CD4-positive, alpha-beta T cell treated with Interleukin-17A for 1 hour (primary cell): ENCODE data around the gene SLC24A4.

Source experiments
- DNase-seq: peaks from one replicate; pipeline ENCODE4 v3.0.0-alpha.2; 2020

SLC24A4 gene

DNA sequence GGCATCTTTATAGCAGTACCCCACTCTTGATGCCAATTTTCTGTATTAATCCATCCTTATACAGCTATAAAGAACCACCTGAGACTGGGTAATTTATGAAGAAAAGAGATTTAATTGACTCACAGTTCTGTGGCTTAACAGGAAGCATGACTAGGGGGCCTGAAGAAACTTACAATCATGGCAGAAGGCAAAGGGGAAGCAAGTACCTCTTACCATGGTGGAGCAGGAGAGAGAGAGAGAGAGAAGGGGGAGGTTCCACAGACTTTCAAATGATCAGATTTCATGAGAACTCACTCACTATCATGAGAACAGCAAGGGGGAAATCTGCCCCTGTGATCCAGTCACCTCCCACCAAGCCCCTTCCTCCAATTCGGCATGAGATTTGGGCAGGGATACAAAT is 84.4 kb downstream of the SLC24A4 start:
- DNase-seq, result peak; percentile 14

DNA sequence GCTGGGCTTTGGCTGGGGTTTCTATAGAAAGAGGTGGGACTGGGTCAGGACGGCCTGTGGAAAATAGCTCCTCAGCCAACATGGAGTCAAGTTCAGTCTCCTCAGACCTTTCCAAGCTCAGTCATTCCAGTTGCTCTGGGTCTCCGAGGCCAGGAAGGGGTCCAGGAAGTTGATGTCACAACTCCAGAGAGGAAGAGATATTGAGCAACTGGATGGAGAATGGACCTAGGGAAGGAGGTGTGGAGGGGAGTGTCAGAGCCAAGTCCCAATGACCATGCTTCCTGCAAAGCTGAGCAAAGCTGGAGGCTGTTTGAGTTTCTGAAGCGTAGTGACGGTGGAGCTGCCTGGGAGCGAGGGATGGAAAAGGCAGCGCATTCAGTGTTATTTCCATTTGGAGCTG is 86.1 kb downstream of the SLC24A4 start:
- DNase-seq, result no peak

DNA sequence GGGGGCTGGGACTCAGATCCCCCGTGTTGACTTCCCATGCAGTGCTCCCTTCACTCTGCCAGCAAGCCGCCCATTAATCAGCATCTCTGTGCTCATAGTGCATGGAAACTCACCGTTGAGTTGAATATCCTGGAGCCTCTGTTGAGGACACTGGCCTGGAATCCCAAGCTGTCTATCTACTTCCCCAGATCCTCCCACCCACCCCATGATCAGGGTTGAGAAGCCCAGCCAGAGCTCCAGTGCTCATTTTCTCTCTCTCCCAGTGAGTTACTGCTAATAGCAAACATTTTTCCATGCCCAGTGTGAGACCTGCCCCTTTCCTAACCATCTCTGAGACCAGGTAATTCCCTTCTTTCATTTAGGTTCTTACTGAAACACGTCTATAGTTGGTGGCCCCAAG is 88.2 kb downstream of the SLC24A4 start:
- no peak for DNase-seq

DNA sequence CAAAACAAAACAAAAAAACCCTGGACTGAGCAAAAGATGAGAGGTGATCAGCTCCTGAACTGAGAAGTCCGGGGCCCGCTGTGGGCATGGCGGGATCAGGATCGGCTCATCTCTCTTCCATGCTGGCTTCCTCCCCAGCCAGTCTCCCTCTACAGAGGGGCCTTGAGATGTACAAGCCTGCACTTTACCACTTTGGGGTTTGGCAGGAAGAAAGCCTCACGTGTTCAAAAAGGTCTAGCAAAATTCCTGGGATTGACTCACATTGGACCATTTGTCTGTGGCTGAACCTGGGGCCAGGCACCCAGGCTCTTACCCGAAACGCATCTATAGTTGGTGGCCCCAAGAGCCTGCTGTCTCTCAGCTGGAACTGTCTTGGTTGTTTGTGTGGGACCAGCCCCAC is 89.0 kb downstream of the SLC24A4 start:
- DNase-seq, result no peak

DNA sequence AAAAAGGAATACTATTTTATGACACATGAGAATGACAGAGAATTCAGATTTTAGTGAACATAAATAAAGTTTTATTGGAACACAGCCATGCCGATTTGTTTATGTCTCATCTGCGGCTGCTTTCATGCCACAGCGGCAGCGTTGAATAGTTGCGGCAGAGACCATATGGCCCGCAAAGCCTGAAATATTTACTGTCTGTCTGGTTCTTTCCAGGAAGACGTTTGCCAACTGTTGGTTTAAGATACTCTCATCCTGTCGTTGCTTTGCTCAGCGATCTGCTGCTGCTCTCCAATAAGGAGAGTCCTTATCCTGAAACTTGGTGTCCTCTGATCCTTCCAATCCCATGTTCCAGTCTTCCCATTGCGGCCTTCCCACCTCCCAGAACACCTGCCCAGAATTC is 89.9 kb downstream of the SLC24A4 start:
- no peak for DNase-seq

DNA sequence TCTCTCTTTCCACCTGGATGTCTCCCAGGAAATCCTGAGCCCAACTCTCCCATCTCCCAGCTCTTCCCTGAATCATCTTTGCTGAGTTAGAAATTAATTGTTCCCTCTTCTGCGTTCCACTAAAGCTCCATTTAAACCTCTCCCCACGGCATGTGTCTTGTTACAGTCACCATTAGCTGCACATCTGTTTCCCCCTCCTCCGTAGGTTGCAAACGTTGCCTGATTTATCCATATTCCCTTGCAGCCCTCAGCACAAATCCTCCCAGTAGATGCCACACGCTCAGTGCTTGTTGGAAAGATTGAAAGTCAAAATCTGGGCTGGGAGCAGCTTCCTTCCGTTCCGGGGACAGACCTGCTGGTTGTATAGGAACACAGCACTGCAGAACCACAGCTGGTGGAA is 90.4 kb downstream of the SLC24A4 start:
- DNase-seq, result no peak

DNA sequence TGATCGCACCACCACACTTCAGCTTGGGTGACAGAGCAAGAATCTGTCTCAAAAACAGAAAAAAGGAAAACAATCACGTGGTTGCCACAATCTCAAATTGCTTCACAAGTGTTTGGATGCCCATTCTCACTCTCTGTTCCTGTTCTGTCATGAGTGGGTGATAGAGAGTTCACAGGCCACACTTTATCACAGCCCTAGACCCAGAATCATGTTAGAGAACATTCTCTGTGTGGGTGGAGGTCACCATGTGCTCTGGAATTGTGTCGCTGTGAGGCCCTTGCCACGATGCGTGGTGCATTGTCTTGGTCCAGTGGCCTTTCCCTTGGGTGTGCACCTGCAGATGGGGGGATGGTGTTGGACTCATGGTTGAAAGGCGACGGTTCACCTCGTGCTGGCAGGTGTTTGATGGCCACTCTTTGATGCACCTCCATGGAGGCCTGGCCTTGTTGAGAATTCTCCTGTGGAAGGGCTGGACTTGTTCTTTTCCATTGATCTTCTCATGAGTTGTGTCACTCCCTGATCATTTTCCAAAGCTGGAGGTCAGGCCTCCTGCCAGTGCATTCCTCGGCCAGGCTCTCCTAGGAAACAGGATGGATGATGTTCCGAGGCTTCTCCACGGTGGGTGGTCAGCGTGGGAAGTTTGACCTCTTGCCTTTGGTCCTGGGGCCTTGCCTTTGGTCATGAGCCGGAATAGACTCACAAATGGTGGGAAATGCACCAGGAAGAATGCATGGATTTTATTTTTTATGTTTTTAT is 91.9 kb downstream of the SLC24A4 start:
- no peak for DNase-seq

DNA sequence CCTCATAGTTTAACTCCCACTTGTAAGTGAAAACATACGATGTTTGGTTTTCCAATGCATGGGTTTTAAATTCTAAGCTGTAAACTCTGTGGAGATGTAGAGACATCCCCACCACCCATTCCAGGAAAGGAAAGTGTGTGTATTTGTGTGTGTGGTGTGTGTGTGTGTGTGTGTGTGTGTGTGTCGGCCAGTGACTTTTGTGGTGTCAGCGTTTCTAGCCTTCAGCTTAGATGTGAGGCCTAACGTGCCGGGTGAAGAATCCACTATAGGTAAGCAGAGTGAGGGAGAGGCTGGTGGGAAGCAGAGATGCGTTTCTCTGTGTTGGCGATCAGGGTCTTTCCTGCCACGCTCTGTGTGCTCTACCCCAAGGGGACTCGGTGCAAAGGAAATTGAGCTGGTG is 93.0 kb downstream of the SLC24A4 start:
- no peak for DNase-seq

DNA sequence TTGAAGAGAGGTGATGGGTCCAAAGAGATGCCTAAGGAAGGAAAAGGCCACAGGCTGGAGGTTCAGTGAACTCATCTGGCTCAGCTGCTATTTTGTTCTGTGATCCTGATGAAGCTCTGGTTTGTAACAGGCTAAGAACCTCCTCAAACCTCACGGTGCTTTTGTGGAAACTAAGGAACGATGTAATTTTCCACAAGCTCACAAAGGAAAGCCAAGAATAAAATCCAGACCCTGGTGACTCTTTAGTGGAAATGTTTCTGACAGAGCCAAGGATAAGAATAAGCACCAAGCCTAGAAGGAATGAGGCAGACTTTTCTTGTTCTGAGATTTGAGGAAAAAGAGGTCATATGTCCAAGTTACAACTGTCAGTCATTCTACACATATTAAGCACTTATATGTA is 93.6 kb downstream of the SLC24A4 start:
- DNase-seq, result no peak

DNA sequence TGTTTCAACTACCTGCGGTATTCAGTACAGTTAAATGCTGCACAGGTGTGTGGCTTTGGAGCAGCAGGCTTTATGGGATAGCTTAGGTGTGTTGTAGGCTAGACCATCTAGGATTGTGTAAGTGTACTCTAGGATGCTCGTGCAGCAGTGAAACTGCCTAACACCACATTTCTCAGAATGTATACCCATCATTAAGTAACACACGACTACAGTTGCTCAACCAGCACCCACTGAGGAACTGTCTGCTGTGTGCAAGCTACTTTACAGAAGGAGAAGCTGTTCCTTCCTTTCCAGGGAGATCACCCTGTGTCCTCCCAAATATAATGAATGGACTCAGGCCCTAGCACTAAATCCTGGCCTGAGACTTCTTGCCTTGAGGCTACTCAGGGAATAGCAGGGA is 94.8 kb downstream of the SLC24A4 start:
- peak; percentile 10 for DNase-seq

DNA sequence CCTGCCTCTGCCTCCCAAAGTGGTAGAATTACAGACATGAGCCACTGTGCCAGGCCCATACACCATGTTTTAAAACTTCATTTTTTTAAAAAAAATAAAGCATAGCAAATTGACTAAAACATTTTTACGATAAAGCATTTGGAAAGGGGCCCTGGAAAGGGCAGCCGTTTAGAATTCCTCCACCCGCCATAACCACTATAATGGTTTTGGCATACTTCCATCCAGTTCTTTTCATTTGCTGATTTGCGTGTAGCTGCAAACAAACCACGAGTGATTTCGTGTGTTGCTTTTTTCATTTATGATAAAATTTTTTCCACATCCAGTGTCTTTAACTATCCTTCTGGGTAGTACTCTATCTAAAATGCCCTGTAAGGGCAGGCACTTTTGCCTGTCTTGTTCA is 98.8 kb downstream of the SLC24A4 start:
- no peak for DNase-seq

DNA sequence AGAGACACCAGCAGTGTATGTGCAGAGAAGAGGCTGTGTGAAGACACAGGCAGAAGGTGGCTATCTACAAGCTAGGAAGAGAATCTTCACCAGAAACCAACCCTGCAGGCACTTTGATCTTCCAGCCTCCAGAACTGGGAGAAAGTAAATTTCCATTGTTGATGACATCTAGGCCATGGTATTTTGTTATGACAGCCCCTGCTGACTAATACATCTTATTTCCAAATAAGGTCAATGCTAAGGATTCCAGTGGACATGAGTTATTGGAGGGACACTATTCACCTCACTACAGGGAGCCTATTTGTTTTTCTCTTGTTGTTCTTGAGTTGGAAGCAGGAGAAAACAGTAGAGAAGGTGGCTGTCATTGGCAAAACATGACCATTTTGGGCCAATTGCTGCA is 102.1 kb downstream of the SLC24A4 start:
- no peak for DNase-seq

DNA sequence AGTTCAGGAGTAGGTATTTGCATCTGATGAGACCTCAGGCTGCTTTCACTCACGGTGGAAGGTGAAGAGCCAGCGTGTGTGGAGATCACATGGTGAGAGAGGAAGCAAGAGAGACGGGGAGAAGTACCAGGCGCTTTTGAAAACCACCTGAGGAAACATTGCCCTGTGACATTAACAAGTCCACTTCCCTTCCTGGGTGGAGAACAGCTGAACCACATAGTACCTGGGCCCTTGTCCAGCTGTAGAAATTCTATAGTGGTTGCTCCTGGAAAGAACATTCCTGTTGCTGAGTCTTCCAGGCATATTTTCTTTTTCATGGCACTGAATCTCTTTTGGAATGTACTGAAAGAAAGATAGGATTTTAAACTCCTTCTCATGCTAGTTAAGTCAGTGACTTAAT is 103.3 kb downstream of the SLC24A4 start:
- no peak for DNase-seq

DNA sequence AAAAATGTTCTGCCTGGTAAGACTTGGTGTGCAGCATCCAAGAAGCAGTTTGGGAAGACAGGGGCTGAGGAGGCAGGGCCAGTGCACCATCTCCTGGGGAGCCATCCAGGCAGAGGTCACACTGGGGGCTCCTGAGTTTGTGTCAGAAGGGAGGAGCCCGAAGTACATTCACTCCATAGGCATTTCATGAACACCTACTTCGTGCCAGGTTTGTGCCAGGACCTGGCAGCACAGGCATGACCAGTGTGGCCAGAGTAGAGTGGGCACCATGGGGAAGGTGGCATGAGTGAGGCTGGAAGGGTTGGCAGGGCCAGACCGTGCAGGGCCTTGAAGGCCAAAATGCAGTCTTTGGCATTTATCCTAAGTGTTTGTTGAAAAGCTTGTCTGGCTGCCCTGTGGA is 104.1 kb downstream of the SLC24A4 start:
- no peak for DNase-seq

DNA sequence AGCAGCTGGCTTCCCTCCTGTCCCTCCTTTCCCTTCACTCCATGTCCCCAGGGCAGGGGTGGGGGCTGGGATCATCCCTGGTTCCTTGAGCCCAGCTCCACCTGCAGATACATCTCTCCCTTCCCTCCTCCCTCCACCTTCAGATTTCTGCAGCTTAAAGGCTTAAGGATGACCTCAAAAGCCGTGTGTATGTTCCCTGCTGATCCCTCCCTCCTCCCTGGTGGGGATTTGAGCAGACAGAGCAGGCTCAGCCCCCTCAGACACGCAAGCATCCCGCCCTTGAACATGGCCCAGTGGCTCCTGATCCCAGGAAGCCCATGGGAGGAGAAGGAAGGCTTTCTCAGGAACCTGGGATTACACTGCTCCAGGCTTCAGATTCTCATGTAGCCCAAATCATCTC is 107.7 kb downstream of the SLC24A4 start:
- DNase-seq, result no peak

DNA sequence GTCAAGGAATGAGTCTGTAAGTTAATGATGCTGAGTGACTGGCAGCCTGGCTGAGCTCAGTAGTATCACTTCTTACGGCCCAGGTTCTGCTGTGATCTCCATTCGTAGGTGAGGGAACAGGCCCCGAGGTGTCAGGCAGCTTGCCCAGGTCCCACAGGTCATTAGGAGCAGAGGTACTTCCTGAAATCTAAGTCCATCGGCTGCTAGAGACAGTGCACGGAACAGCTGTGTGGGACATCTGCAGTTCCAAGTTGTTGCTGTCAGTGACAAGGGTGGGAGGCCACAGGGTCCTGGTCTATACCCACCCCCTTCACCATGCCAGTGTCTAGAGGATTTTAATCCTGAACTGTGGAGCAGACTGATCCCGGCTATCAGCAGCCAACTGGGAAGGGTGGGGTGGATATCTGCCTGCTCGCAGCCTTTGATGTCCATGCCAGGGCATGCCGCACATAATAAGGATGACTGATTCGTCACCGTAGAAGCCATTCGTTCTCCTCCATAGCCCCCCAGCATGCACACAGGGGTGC is 108.3 kb downstream of the SLC24A4 start:
- no peak for DNase-seq

DNA sequence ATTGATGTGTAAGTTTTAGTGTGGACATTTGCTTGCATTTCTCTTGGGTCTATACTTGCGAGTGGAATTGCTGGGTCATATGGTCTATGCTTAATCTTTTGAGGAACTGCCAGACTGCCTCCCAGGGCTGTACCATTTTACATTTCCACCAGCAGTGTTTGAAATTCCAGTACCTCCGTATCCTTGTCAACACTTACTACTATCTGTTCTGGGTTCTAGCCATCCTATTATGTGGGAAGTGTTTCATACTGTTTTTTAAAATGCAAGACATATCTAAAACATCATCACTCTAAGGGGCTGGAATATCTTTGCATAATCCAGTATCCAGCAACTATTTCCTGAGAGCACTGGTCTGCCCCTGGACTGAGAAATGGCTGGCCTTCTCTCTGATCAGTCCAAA is 110.4 kb downstream of the SLC24A4 start:
- no peak for DNase-seq

DNA sequence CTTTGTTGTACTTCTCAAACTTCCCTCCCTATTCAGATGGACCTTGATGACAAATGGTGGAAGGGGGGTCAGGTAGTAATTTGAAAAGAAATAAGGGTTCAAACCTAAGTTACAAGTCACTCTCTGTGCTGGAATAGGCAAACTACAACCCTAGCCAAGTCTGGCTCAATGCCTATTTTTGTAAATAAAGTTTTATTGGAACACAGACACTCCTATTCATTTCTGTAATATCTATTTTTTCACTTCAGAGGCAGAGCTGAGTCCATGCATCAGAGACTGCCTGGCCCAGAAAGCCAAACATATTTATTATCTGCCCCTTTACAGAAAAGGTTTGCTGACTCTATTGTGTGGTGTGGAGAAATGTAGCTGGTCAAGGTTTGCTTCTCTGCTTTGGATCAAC is 112.2 kb downstream of the SLC24A4 start:
- DNase-seq, result no peak

DNA sequence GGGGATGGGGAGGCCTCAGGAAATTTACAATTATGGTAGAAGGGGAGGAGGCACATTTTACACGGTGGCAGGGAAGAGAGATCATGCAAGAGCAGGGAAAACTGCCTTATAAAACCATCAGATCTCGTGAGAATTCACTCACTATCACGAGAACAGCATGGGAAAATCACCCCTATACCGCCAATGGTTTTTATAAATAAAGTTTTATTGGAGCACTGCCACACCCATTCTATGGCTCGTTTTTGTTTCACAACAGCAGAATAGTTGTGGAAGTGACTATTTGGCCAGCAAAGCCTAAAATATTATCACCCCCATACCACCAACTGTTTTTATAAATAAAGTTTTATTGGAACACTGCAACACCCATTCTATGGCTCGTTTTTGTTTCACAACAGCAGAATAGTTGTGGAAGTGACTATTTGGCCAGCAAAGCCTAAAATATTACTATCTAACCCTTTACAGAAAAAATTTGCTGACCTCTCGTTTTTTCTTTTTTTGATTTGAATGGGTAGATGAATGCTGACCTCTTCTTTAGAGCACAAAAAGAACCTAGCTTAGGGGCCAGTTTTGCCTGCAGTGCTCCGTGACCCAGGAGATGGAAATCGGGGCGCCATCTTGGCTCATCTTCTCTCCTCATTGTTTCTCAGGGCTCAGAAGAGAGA is 113.3 kb downstream of the SLC24A4 start:
- DNase-seq, result no peak

DNA sequence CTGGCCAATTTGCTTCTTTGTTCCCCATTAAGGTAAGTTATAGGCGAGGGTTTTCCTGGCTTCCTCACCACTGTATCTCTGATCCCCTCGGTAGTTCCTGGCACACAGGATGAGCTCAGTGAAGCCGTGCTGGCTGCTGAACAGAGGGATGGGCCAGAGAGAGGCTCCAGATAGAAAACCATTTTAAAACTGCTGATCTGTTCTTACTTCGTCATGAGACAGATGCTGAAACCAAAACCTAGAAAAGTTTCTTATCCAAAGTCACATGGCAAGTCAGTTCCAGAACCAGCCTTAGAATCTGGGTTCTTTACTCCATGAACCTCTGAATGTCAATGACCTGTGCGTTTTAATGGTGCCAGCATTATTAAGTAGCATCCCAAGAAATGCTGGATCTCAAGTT is 114.3 kb downstream of the SLC24A4 start:
- DNase-seq, result no peak

DNA sequence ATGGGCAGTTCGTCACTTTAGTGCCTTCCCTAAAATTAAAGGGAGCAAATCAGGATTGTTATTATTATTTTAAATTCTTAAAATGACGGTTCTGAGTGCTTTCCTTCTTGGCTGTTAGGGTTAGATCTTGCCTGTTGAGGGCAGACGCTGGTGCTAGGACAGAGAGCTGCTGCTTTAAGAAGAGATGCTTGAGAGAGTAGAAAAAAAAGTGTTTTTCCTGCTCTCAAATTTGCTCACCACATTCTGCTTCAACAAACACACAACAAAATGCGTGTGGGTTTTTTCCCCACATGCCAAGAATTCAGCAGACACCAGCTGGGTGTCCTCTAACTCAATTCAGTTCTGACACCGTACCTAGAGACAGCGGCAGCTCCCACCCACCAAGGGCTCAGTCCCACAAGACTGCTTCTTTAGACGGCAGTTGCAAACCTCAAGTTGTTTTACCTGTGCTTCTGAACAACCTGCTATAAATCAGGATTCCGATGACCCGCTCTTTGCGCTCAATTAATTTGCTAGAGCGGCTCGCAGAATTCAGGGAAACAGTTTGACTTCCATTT is 114.8 kb downstream of the SLC24A4 start:
- no peak for DNase-seq

DNA sequence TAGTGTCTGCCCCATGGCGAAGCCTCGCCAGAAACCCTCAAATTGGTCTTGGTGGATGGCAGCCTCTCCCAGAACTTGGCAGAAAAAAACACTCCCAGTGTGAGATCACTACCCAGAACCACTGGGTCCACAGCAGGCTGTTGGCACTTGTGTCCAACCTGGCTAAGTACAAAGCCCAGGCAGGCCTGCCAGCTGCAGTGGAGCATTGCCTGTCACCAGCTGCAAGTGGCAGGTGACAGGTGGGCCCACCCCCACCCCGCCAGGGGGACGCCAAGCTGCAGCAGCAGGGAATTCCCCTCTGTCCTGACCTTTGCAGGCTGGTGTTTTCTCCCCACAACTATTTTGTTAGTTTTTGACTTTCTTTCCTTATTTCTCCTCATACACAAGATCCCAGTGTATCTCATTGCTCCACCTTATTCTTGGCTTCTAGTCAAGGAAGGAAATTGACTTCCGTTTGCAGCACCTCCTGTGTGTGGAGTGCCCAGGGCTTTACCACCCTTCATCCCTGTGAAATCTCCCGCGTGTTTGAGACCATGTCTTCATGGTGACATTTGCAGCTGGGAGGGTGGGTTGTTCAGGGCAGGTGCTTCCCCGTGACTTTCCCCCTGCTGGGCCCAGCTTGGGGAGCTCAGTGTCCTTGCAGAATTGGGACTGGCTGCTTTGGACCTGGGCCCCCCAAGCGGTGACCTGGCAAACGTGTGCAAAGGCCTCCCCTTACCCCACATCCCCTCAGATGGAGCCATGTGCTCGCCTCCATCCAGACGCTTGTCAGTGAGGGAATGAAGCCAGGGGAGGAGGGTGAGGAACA is 116.8 kb downstream of the SLC24A4 start:
- no peak for DNase-seq

DNA sequence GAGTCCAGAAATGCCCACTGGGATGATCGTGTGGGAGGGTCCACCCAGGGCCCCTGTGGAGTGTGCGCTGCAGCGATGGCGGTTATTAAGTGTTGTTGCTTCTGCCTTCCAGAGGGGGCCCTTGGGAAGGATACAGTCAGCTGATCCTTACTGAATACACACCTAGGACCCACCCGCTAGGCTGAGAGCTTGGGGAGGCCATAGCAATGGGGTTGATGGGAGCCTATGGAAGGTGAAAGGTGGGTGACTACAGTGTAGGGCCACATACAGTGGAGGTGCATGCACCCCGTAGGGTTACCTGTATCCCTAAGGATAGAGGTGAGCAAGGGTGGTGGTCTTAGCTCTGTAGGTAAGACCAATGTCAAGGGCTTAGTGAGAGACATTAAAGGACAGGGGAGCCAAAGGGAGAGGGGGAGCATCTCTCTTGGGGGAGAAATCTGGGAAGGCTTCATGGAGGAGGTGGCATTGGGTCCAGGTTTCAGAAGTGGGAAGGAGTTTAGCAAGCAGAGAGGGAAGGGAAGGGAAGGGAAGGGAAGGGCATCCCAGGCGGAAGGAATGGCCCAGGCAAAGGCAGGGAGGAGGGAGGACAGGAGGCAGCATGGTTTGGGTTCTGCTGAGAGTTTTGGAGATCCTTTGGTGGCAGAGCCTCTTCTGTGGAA is 117.5 kb downstream of the SLC24A4 start:
- no peak for DNase-seq
